Gastroesophageal sphincter (tissue), 3 donors: ENCODE data around the gene ZFR.

ENCODE experiments used
- CTCF ChIP-seq, 4 experiments: fragments of 200-600 bp in 2 of 4; fragments of 450-650 bp in 2 of 4; sonication (generic) in 1 of 4; IDR thresholded peaks; one replicate each; pipeline ENCODE4 v1.5.1; 2017 to 2019; ENCODE audit warnings: antibody characterized with exemption in 4 of 4, mild to moderate bottlenecking in 2 of 4, moderate library complexity in 2 of 4
- EP300 ChIP-seq: sonication (generic); formaldehyde crosslinking; IDR thresholded peaks from one replicate; pipeline ENCODE4 v1.6.1; 2017; ENCODE audit warnings: antibody characterized with exemption, mild to moderate bottlenecking

- TF ChIP-seq CTCF (IDR thresholded peaks at IDR 0.05): no peak
- TF ChIP-seq EP300: no peak
Observed at GRCh38 chr5:32378966-32379365, 65.6 kb downstream of the ZFR start.
